HEK293 (cell line): ENCODE data around the gene PRC1.

ENCODE experiments used
- CTCF ChIA-PET: fragments of 350-600 bp; formaldehyde crosslinking; extraction: SDS; loops from one replicate; lab custom pipeline; 2021; ENCODE audit warnings: antibody characterized with exemption; lab: Yijun Ruan, JAX
- POLR2A ChIA-PET: fragments of 300-600 bp; formaldehyde crosslinking; extraction: SDS; loops from one replicate; lab custom pipeline; 2020; ENCODE audit warnings: antibody characterized with exemption, inconsistent platforms; lab: Yijun Ruan, JAX
- H3K27ac ChIP-seq: fragments of 200-500 bp; sonication (Bioruptor generic); 2 replicates; pipeline ENCODE4 v1.5.1; 2014; ENCODE audit warnings: low read depth, low read length, control low read depth, inconsistent platforms; ENCODE audit errors: extremely low read depth
- H3K36me3 ChIP-seq, 2 experiments: fragments of 200-500 bp in 1 of 2; sonication (Bioruptor generic) in 1 of 2; 1 replicate in 1 of 2; 2 replicates in 1 of 2; pipeline ENCODE4 v1.5.1; 2014 to 2017; ENCODE audit warnings: inconsistent platforms in 2 of 2, low read length in 2 of 2; ENCODE audit not compliant: control insufficient read depth in 2 of 2, insufficient read depth in 1 of 2
- H3K4me1 ChIP-seq: fragments of 200-500 bp; sonication (Bioruptor generic); 2 replicates; pipeline ENCODE4 v1.5.1; 2014; ENCODE audit warnings: mild to moderate bottlenecking, low read length, inconsistent platforms; ENCODE audit not compliant: control insufficient read depth, insufficient read depth
- H3K4me3 ChIP-seq: 2 replicates; pipeline ENCODE4 v1.5.1; 2011; ENCODE audit warnings: low read depth, mild to moderate bottlenecking, control low read depth, low read length, moderate library complexity
- H3K9me3 ChIP-seq: fragments of 200-500 bp; sonication (Bioruptor generic); 2 replicates; pipeline ENCODE4 v1.5.1; 2014; ENCODE audit warnings: low read depth, low read length, inconsistent platforms; ENCODE audit not compliant: control insufficient read depth, insufficient read depth
- ELK4 ChIP-seq: IDR thresholded peaks from 2 replicates; pipeline ENCODE4 v1.6.1; 2011; ENCODE audit warnings: mild to moderate bottlenecking, low read depth, low read length, borderline replicate concordance
- KLF1 ChIP-seq: fragments of 450-650 bp; formaldehyde crosslinking; IDR thresholded peaks from 2 replicates; pipeline ENCODE4 v1.5.1; 2016; ENCODE audit warnings: missing biosample characterization, missing genetic modification characterization
- KLF16 ChIP-seq: fragments of 450-650 bp; formaldehyde crosslinking; IDR thresholded peaks from 2 replicates; pipeline ENCODE4 v1.5.1; 2017; ENCODE audit warnings: missing biosample characterization, missing genetic modification characterization
- RBAK ChIP-seq: fragments of 450-650 bp; formaldehyde crosslinking; IDR thresholded peaks from 2 replicates; pipeline ENCODE4 v1.5.1; 2016; ENCODE audit warnings: missing biosample characterization, missing genetic modification characterization
- TRIM28 ChIP-seq: IDR thresholded peaks from 2 replicates; pipeline ENCODE4 v1.6.1; 2011; ENCODE audit warnings: low read length, control low read depth, borderline replicate concordance
- ZBTB6 ChIP-seq: fragments of 450-650 bp; formaldehyde crosslinking; IDR thresholded peaks from 2 replicates; pipeline ENCODE4 v1.5.1; 2017; ENCODE audit warnings: missing biosample characterization, missing genetic modification characterization
- ZNF140 ChIP-seq: fragments of 450-650 bp; formaldehyde crosslinking; IDR thresholded peaks from 2 replicates; pipeline ENCODE4 v1.5.1; 2016; ENCODE audit warnings: missing biosample characterization, missing genetic modification characterization
- ZNF202 ChIP-seq: fragments of 450-650 bp; formaldehyde crosslinking; IDR thresholded peaks from 2 replicates; pipeline ENCODE4 v1.5.1; 2016; ENCODE audit warnings: missing biosample characterization, missing genetic modification characterization, borderline replicate concordance
- ZNF214 ChIP-seq: fragments of 450-650 bp; formaldehyde crosslinking; IDR thresholded peaks from 2 replicates; pipeline ENCODE4 v1.5.1; 2017; ENCODE audit warnings: missing biosample characterization, mild to moderate bottlenecking, missing genetic modification characterization, borderline replicate concordance
- ZNF302 ChIP-seq: fragments of 450-650 bp; formaldehyde crosslinking; IDR thresholded peaks from 2 replicates; pipeline ENCODE4 v1.5.1; 2016; ENCODE audit warnings: missing biosample characterization, missing genetic modification characterization, low read depth
- ZNF354C ChIP-seq: fragments of 450-650 bp; formaldehyde crosslinking; IDR thresholded peaks from 2 replicates; pipeline ENCODE4 v1.5.1; 2016; ENCODE audit warnings: missing biosample characterization, missing genetic modification characterization, low read depth, borderline replicate concordance
- ZNF366 ChIP-seq: fragments of 450-650 bp; formaldehyde crosslinking; conservative IDR thresholded peaks from 2 replicates; pipeline ENCODE4 v1.5.1; 2016; ENCODE audit warnings: missing biosample characterization, missing genetic modification characterization
- ZNF391 ChIP-seq: fragments of 450-650 bp; formaldehyde crosslinking; IDR thresholded peaks from 2 replicates; pipeline ENCODE4 v1.5.1; 2016; ENCODE audit warnings: low read depth, missing biosample characterization, missing genetic modification characterization, borderline replicate concordance
- ZNF791 ChIP-seq: fragments of 450-650 bp; formaldehyde crosslinking; IDR thresholded peaks from 2 replicates; pipeline ENCODE4 v1.5.1; 2016; ENCODE audit warnings: missing biosample characterization, missing genetic modification characterization
- ZSCAN4 ChIP-seq: fragments of 450-650 bp; formaldehyde crosslinking; IDR thresholded peaks from 2 replicates; pipeline ENCODE4 v1.5.1; 2017; ENCODE audit warnings: missing biosample characterization, missing genetic modification characterization

PRC1 gene

GRCh38 chr15:90974216-90974615, 20.1 kb downstream of the PRC1 start:
- H3K27ac ChIP-seq, result no peak overlapping the region
- peaks cover 94 to 100% of the 10 kb centered on the region in 2 experiments for H3K36me3 ChIP-seq

GRCh38 chr15:90972133-90972532, 22.2 kb downstream of the PRC1 start:
- ChIA-PET POLR2A (interaction anchor here (0.5 to 0.7 kb wide), 5 partner anchors 8 to 50 kb away, joined by 3 to 6 read pairs (median 4); partner anchors contain the start of genes PRC1 and VPS33B), CTCF (interaction anchor here (2.6 kb wide), 1 partner anchor 15 kb away, joined by 20 read pairs; no protein-coding TSS in a partner anchor)
- H3K9me3 ChIP-seq, result no peaks in the 10 kb centered on the region
- H3K4me1 ChIP-seq, result no peaks in the 10 kb centered on the region
- H3K4me3 ChIP-seq, result no peak overlapping the region
- peaks cover 95 to 99% of the 10 kb centered on the region in 2 experiments for H3K36me3 ChIP-seq
- no peak overlapping the region for H3K27ac ChIP-seq
- TF ChIP-seq ZNF140 (tag by site-specific recombination), result no peak
- no peak for TF ChIP-seq RBAK
- TF ChIP-seq ZBTB6, result peak; percentile 60; the same call in 1 of the 2 replicates
- TF ChIP-seq ZSCAN4 (tag by site-specific recombination), result no peak

More at GRCh38 chr15:90974216-90974615, 20.1 kb downstream of the PRC1 start:
- no peaks in the 10 kb centered on the region for H3K4me1 ChIP-seq
- no peaks in the 10 kb centered on the region for H3K9me3 ChIP-seq
- no peak overlapping the region for H3K4me3 ChIP-seq
- ChIA-PET POLR2A (no interaction called here), CTCF (interaction anchor here (0.8 kb wide), 1 partner anchor 18 kb away, joined by 3 read pairs; no protein-coding TSS in a partner anchor)
- TF ChIP-seq KLF16 (no peak), ZNF202 (tag by site-specific recombination) (no peak), TRIM28 (no peak)

- ChIA-PET CTCF (interaction anchor here (0.6 to 2.6 kb wide), 5 partner anchors 13 to 63 kb away, joined by 3 to 20 read pairs (median 5); partner anchors contain the start of gene HDDC3), POLR2A (interaction anchor here (0.9 to 1.7 kb wide), 5 partner anchors 9 to 52 kb away, joined by 3 to 6 read pairs (median 4); partner anchors contain the start of genes RCCD1 and VPS33B)
- H3K4me1 ChIP-seq, result no peaks in the 10 kb centered on the region
- H3K36me3 ChIP-seq, result peaks cover 95 to 98% of the 10 kb centered on the region in 2 experiments
- no peak overlapping the region for H3K4me3 ChIP-seq
- no peak overlapping the region for H3K27ac ChIP-seq
- H3K9me3 ChIP-seq, result no peaks in the 10 kb centered on the region
- TF ChIP-seq ELK4 (no peak), ZNF214 (tag by site-specific recombination) (no peak), ZNF354C (tag by site-specific recombination) (no peak)
Observed at GRCh38 chr15:90970274-90970673, 24.1 kb downstream of the PRC1 start.

- TF ChIP-seq ZNF391 (no peak), KLF1 (tag by site-specific recombination) (no peak), ZNF366 (no peak), ZNF791 (tag by site-specific recombination) (no peak), ZNF302 (tag by site-specific recombination) (no peak)
- TF ChIP-seq, all 188 proteins: peak for 0
- POLR2A ChIA-PET, result interaction anchor here (0.6 kb wide), 1 partner anchor 10 kb away, joined by 3 read pairs; no protein-coding TSS in a partner anchor
- CTCF ChIA-PET, result interaction anchor here (0.6 to 3.3 kb wide), 5 partner anchors 9 to 65 kb away, joined by 3 to 54 read pairs (median 3); partner anchors contain the start of genes HDDC3 and RCCD1
- Histone ChIP-seq H3K9me3 (no peaks in the 10 kb centered on the region), H3K4me1 (no peaks in the 10 kb centered on the region), H3K36me3 (peaks cover 93 to 98% of the 10 kb centered on the region in 2 experiments), H3K4me3 (no peak overlapping the region), H3K27ac (no peak overlapping the region)
Observed at GRCh38 chr15:90968434-90968833, 25.9 kb downstream of the PRC1 start.
